NCI-H2227 (cell line): ENCODE results near the gene PPM1F.
"Not testable (repeated sequence)": the region's sequence is repeated elsewhere in the genome, so short reads cannot be mapped to it uniquely, and the experiment has no call there.

ENCODE experiments used
- DNase-seq: peaks from one replicate; lab custom pipeline; 2025; ENCODE audit not compliant: unreplicated experiment; lab: John Stamatoyannopoulos, UW

PPM1F gene

DNA sequence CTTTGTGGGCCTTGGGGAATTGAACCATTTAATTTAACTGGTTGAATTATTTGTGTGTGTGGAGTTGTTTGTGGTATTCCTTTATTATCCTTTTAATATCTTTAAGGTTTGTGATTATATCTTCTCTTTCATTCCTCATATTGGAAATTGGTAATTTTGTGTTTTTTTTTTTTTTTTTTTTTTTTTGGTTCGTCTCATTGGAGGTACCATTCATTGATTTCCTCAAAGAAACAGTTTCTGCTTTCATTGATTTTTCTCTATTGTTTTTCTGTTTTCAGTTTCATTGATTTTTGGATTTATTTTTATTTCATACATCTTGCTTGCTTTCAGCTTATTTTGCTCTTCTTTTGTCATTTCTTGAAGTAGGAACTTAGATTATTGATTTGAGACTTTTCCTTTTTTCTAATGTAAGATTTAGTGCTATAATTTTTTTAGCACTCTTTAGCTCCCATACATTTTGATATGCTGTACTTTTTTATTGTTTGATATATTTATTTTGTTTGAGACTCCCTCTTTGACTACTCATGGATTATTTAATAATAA is 54.2 kb downstream of the PPM1F start:
- DNase-seq, result no peak

DNA sequence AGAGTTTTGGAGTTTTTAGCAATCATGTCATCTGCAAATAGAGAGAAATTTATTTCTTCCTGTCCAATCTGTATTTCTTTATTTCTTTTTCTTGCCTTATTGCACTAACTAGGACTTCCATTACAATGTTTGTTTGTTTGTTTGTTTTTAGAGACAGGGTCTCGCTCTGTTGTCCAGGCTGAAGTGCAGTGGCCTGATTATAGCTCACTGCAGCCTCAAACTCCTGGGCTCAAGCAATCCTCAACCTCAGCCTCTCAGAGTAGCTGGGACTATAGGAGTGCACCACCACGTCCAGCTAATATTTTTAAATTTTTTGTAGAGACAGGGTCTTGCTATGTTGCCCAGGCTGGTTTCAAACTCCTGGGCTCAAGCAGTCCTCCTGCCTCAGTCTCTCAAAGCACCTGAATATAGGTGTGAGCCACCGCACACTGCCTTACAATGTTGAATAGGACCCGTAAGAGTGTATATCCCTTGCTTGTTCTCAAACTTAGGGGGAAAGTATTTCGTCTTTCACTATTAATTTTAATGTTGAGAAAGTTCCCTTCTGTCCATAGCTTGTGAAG is 55.6 kb downstream of the PPM1F start:
- DNase-seq, result no peak

DNA sequence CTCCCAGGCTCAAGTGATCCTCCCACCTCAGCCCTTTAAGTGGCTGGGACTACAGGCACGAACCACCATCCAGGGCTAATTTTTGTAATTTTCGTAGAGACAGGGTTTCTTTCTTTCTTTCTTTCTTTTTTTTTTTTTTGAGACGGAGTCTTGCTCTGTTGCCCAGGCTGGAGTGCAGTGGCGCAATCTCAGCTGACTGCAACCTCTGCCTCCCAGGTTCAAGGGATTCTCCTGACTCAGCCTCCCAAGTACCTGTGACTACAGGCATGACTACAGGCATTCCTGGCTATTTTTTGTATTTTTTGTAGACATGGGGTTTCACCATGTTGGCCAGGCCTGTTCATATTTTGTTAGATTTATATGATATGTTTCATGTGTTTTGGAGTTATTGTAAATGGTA is 56.4 kb downstream of the PPM1F start:
- DNase-seq, result not testable (repeated sequence)

DNA sequence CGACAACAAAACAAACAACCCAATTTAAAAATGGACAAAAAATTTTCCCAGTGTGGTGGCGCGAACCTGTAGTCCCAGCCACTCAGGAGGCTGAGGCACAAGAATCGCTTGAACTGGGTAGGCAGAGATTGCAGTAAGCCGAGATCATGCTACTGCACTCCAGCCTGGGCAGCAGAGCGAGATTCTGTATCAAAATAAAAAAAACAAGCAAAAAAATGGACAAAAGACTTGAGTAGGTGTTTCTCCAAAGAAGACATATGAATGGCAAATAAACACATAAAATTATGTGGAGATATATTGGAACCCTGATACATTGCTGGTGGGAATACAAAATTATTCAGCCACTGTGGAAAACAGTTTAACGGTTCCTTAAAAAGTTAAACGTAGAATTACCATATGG is 57.8 kb downstream of the PPM1F start:
- no peak for DNase-seq

DNA sequence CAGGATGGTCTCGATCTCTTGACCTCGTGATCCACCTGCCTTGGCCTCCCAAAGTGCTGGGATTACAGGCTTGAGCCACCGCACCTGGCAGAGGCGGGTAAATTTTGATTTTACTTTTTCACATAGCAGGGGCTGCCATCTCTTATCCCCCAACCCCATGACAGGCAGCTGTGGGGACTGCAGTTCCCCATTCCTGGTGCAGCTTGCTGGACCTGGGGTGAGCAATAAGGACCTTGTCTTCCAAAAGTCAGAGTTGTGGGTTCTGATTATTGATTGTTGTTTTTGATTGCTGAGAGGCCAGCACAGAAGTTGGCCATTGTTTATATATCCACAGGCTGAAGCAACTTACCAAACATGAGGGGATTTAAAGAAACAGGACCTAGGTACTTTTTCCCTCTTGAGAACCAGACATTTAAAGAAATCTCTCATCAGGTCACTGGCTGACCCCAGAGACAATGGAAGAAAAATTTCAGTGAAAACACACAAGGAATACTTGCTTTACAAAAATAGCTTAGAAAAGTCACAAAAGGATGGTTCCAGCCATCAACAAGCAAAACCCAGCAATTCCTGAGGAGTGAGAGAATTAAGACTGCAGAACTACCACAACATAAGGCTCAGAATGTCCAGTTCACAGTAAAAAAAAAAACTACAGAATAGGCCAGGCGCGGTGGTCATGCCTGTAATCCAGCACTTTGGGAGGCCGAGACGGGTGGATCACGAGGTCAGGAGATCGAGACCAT is 63.2 kb downstream of the PPM1F start:
- DNase-seq, result no peak

DNA sequence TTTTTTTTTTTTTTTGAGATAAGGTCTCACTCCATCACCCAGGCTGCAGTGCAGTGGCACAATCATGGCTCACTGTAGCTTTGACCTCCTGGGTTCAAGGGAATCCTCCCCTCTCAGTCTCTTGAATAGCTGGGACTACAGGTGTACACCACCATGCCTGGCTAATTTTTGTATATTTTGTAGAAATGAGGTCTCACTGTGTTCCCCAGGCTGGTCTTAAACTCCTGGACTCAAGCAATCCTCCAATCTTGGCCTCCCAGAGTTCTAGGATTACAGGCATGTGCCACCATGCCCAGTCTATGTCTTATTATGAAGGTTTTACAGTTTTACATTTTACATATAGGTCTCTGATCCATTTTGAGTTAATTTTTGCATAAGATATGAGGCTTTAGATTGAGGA is 64.8 kb downstream of the PPM1F start:
- no peak for DNase-seq

DNA sequence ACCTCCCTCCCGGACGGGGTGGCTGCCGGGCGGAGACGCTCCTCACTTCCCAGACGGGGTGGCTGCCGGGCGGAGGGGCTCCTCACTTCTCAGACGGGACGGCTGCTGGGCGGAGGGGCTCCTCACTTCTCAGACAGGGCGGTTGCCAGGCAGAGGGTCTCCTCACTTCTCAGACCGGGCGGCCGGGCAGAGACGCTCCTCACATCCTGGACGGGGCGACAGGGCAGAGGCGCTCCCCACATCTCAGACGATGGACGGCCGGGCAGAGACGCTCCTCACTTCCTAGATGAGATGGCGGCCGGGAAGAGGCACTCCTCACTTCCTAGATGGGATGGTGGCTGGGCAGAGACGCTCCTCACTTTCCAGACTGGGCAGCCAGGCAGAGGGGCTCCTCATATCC is 68.7 kb downstream of the PPM1F start:
- not testable (repeated sequence) for DNase-seq

DNA sequence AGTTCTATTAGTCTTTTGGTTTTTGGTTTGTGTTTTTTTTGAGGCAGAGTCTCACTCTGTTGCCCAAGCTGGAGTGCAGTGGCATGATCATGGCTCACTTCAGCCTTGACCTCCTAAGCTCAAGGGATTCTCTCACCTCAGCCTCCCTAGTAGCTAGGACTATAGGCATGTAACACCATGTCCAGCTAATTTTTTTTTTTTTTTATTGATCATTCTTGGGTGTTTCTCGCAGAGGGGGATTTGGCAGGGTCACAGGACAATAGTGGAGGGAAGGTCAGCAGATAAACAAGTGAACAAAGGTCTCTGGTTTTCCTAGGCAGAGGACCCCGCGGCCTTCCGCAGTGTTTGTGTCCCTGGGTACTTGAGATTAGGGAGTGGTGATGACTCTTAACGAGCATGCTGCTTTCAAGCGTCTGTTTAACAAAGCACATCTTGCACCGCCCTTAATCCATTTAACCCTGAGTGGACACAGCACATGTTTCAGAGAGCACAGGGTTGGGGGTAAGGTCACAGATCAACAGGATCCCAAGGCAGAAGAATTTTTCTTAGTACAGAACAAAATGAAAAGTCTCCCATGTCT is 69.8 kb downstream of the PPM1F start:
- DNase-seq, result not testable (repeated sequence)

DNA sequence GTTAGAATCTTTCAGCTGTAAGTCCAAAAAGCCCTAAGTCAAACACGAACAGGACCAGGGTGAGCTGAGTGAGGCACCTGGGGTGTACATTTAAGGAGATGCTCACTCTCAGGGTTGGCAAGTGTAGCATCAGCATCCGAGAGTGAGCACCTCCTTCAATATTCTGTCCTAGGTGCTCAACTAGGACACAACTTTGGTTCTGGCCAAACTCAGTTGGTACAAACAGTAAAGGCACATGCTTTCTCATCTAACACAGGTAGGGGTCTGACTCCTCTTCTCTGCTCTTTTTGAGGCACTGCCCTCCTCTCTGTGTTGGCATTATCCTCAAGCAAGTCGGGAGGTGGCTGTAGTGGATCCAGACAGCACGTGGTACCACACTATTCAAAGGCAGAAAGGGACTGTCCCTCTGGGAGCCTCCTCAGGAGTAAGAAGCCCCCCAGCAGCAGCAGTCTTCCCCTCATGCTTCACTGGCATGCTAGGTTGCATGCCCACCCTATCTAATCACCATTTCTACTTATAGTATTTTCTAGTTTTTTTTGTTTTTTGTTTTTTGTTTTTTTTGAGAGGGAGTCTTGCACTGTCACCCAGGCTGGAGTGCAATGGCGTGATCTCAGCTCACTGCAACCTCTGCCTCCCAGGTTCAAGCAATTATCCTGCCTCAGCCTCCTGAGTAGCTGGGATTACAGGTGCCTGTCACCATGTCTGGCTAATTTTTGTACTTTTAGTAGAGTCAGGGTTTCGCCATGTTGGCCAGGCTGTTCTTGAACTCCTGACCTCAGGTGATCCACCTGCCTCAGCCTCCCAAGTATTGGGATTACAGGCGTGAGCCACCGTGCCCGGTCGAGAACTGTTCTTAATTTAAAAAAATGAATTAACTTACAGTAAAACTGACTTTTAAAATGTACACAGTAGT is 70.6 kb downstream of the PPM1F start:
- no peak for DNase-seq

DNA sequence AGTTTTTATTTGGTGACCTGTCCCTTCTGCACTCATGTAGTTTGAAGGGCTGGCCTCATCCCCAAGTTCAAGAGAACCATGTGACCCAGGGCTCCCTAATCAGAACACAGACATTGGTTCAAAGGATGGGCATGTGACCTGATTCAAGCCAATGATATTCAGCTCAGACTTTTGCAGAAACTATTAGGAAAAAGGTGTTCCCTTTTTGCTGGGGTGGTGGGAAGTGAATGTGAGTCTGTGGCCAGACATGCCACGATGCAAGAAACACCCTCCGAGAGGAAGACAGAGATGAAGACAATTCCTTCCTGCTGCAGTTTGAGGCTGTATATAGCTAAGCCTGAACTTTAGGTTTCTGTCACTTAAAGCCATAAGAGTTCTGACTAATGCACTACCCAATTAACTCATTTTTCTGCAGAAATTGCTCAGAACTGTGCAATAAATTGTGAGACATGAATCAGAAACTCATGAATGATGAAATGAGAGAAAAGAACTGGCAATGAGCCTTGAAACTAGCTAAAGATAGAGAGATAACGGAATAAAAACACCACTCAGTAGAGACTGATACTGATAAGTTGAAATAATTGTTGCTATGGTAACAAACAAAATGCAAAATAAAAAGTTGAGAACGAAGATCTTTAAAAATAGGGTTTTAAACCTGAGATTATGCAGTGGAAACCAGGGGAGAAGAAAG is 76.0 kb downstream of the PPM1F start:
- no peak for DNase-seq

DNA sequence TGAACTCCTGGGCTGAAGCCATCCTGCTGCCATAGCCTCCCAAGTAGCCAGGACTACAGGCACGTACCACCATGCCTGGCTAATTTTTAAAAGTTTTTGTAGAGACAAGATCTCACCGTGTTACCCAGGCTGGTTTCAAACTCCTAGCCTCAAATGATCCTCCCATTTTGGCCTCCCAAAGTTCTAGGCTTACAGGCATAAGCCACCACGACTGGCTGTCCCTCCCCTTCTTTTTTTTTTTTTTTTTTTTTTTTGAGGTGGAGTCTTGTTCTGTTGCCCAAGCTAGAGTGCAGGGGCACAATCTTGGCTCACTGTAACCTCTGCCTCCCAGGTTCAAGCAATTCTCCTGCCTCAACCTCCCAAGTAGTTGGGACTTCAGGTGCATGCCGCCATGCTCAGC is 77.7 kb downstream of the PPM1F start:
- not testable (repeated sequence) for DNase-seq

DNA sequence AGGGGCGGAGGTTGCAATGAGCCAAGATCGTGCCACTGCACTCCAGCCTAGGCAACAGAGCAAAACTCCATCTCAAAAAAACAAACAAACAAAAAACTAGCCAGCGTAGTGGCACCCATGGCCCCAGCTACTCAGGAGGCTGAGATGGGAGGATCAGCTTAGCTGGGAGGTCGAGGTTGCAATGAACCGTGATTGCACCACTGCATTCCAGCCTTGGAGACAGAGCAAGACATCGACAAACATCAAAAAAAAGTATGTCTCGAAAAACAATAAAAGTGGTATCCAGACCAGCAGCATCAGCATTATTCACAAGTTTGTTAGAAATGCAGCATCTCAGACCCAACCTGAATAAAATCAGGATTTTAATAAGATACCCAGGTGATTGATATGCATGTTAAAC is 79.0 kb downstream of the PPM1F start:
- no peak for DNase-seq

DNA sequence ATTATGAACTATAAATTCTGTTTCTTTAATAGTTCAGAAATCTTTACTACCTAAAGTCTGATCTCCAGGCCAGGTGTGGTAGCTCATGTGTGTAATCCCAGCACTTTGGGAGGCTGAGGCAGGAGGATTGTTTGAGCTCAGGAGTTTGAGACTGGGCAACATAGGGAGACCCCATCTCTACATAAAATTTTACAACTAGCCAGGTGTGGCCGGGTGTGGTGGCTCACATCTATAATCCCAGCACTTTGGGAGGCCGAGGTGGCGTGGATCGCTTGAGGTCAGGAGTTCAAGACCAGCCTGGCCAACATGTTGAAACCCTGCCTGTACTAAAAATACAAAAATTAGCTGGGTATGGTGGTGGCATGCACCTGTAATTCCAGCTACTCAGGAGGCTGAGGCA is 79.9 kb downstream of the PPM1F start:
- DNase-seq, result not testable (repeated sequence)
